Mesendoderm (in vitro differentiated cells): ENCODE data around the gene PARS2.

Source experiments
- DNase-seq: peaks from one replicate; pipeline ENCODE4 v3.0.0; 2013
- H2AK5ac ChIP-seq: 2 replicates; pipeline ENCODE4 v1.6.1; 2013; ENCODE audit warnings: low read length, inconsistent platforms
- H2BK120ac ChIP-seq: 2 replicates; pipeline ENCODE4 v1.6.1; 2013; ENCODE audit warnings: low read depth, mild to moderate bottlenecking, low read length, moderate library complexity, mixed read lengths
- H2BK15ac ChIP-seq: replicated peaks from 2 replicates; pipeline ENCODE4 v1.6.1; 2013; ENCODE audit warnings: low read depth, mild to moderate bottlenecking, moderate library complexity
- H2BK5ac ChIP-seq: 2 replicates; pipeline ENCODE4 v1.6.1; 2013; ENCODE audit warnings: low read length, inconsistent platforms
- H3K18ac ChIP-seq: 2 replicates; pipeline ENCODE4 v1.6.1; 2013; ENCODE audit warnings: mild to moderate bottlenecking, low read length, mixed read lengths
- H3K23ac ChIP-seq: one replicate; pipeline ENCODE4 v1.6.1; 2013; ENCODE audit warnings: low read length
- H3K27ac ChIP-seq: 2 replicates; pipeline ENCODE4 v1.5.1; 2013; ENCODE audit warnings: low read depth, mild to moderate bottlenecking, inconsistent platforms, low read length, moderate library complexity
- H3K27me3 ChIP-seq: 2 replicates; pipeline ENCODE4 v1.6.1; 2013; ENCODE audit warnings: low read length, control low read depth, mild to moderate bottlenecking, inconsistent platforms; ENCODE audit not compliant: insufficient read depth, poor library complexity
- H3K36me3 ChIP-seq: 2 replicates; pipeline ENCODE4 v1.6.1; 2013; ENCODE audit warnings: low read length, inconsistent platforms; ENCODE audit not compliant: control insufficient read depth, insufficient read depth
- H3K4ac ChIP-seq: one replicate; pipeline ENCODE4 v1.6.1; 2013; ENCODE audit warnings: low read depth, mild to moderate bottlenecking, low read length, moderate library complexity
- H3K4me1 ChIP-seq: 2 replicates; pipeline ENCODE4 v1.6.1; 2013; ENCODE audit warnings: low read depth, low read length, inconsistent platforms; ENCODE audit not compliant: control insufficient read depth
- H3K4me2 ChIP-seq: 2 replicates; pipeline ENCODE4 v1.6.1; 2013; ENCODE audit warnings: low read length
- H3K4me3 ChIP-seq: 2 replicates; pipeline ENCODE4 v1.5.1; 2013; ENCODE audit warnings: mild to moderate bottlenecking, low read length
- H3K56ac ChIP-seq: one replicate; pipeline ENCODE4 v1.6.1; 2013; ENCODE audit warnings: low read length
- H3K79me1 ChIP-seq: 2 replicates; pipeline ENCODE4 v1.6.1; 2013; ENCODE audit warnings: low read length, inconsistent platforms
- H3K79me2 ChIP-seq: 2 replicates; pipeline ENCODE4 v1.6.1; 2013; ENCODE audit warnings: mild to moderate bottlenecking, low read length; ENCODE audit not compliant: control insufficient read depth, insufficient read depth
- H3K9ac ChIP-seq: 2 replicates; pipeline ENCODE4 v1.6.1; 2013; ENCODE audit warnings: low read length, inconsistent platforms
- H4K5ac ChIP-seq: one replicate; pipeline ENCODE4 v1.6.1; 2013; ENCODE audit warnings: low read length
- H4K8ac ChIP-seq: one replicate; pipeline ENCODE4 v1.6.1; 2013; ENCODE audit warnings: low read depth, mild to moderate bottlenecking, control low read depth, low read length, moderate library complexity
- WGBS: extraction: QIAGEN DNeasy Blood & Tissue Kit; methylation state at CpG from one replicate; pipeline ENCODE4 v1.1.7; 2013; ENCODE audit warnings: low lambda C conversion rate, missing lambda C conversion rate; ENCODE audit not compliant: insufficient coverage; ENCODE audit errors: extremely low coverage; 5-methylcytosine and 5-hydroxymethylcytosine counted together

Gene PARS2

DNA sequence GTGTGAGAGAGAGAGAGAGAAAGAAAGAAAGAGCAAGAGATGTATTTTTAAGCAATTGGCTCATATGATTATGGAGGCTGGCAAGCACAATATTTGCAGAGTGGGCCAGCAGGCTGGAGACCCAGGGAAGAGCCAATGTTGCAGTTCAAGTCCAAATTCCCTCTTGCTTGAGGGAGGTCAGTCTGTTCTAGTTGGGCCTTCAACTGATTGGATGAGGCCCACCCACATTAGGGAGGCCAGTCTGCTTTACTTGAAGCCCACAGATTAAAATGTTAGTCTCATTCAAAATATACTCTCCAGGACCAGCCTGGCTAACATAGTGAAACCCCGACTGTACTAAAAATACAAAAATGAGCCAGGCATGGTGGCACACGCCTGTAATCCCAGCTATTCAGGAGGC, 8.6 kb upstream of the PARS2 start:
- no peak overlapping the region for H3K23ac ChIP-seq
- H3K27ac ChIP-seq = no peak overlapping the region
- H2AK5ac ChIP-seq = no peak overlapping the region
- no peak overlapping the region for H3K56ac ChIP-seq
- no peaks in the 10 kb centered on the region for H3K79me1 ChIP-seq
- no peak overlapping the region for H2BK5ac ChIP-seq
- no peak overlapping the region for H3K18ac ChIP-seq
- H3K79me2 ChIP-seq = no peaks in the 10 kb centered on the region
- H3K9ac ChIP-seq = no peak overlapping the region
- no peaks in the 10 kb centered on the region for H3K4me1 ChIP-seq
- no peak overlapping the region for H3K4ac ChIP-seq
- H3K4me3 ChIP-seq = no peak overlapping the region
- no peak overlapping the region for H2BK15ac ChIP-seq
- no peak overlapping the region for H2BK120ac ChIP-seq
- no peak overlapping the region for H4K8ac ChIP-seq
- DNase-seq = no peak
- H3K4me2 ChIP-seq = no peak overlapping the region
- no peaks in the 10 kb centered on the region for H3K27me3 ChIP-seq
- no peaks in the 10 kb centered on the region for H3K36me3 ChIP-seq
- no CpG with 5 or more reads among the region's 2 CpGs for WGBS
- no peak overlapping the region for H4K5ac ChIP-seq

DNA sequence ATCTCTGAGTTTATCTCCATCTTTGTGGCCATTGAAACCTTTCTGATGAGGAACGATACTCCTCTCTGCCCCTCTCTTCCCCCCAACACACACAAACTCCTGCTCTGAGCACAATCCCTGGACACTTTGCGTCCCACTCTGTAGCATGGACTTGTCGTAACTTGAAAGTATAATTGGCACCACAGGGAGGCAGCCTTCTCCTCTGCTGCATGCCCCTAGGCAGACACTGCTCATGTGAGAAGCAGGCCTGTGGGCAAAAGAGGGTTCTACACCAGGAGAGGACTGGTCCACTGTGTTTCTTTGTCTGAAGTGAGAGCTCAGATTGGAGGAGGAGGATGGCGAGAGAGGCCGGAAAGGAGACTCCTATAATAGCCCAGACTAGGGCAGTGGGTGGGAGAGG, 3.8 kb upstream of the PARS2 start:
- Histone ChIP-seq H3K4ac (no peak overlapping the region), H3K9ac (no peak overlapping the region), H3K4me2 (no peak overlapping the region), H3K79me2 (no peaks in the 10 kb centered on the region), H4K5ac (no peak overlapping the region), H3K79me1 (no peaks in the 10 kb centered on the region), H3K4me3 (no peak overlapping the region), H3K56ac (no peak overlapping the region), H2BK5ac (no peak overlapping the region), H3K36me3 (no peaks in the 10 kb centered on the region), H3K27me3 (no peaks in the 10 kb centered on the region), H3K27ac (no peak overlapping the region), H4K8ac (no peak overlapping the region), H2BK15ac (no peak overlapping the region), H2AK5ac (no peak overlapping the region), H2BK120ac (no peak overlapping the region), H3K23ac (no peak overlapping the region), H3K4me1 (peaks cover 9% of the 10 kb centered on the region), H3K18ac (no peak overlapping the region)
- peak; percentile 41 for DNase-seq
- no CpG with 5 or more reads among the region's 5 CpGs for WGBS

DNA sequence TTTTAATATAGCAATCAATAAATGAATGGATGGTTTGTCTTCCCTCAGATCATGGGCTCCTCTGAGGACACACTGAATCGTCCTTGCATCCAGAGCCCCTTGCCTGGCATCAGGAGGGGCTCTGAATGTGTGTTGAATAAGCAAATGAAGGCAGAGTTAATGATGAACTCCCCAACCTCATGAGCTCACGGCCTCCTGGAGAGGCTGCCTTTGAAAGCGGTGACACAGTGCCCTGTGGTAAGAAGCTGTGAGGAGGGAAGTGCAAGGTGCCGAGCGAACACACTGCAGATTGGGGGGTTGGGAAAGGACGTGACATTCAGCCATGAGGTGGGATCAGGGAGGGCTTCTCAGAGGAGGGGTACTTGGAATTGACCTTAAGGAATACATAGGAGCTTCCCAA, 3.2 kb upstream of the PARS2 start:
- no peak overlapping the region for H3K27ac ChIP-seq

DNA sequence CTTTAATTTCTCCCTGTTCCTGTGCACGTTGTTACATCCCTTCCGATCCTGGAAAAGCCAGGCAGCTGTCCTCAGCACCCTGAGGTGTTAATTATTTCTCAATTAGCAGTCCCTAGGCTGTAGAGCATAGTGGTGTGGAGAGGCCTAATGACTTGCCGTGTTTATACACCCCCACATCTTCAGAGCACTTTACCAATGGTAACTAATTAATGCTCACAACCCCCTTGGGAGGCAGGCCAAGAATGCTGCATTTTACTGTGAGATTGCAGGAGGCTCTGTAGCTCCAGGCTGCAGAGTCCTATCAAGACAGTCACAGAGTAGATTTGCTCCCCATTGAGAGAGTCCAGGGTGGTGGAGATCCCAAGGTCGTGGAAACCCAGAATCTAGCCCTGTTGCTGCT, 2.4 kb upstream of the PARS2 start:
- no CpG with 5 or more reads among the region's 4 CpGs for WGBS
- Histone ChIP-seq H3K4me3 (no peak overlapping the region), H3K23ac (no peak overlapping the region), H3K36me3 (no peaks in the 10 kb centered on the region), H3K4me1 (peaks cover 9% of the 10 kb centered on the region), H4K5ac (no peak overlapping the region), H3K4ac (no peak overlapping the region), H3K18ac (no peak overlapping the region), H3K9ac (no peak overlapping the region), H2BK5ac (no peak overlapping the region), H3K4me2 (no peak overlapping the region), H3K27me3 (no peaks in the 10 kb centered on the region), H2BK120ac (no peak overlapping the region), H3K79me2 (no peaks in the 10 kb centered on the region), H2BK15ac (no peak overlapping the region), H3K79me1 (no peaks in the 10 kb centered on the region), H3K27ac (no peak overlapping the region), H3K56ac (peak overlapping the region; percentile 17), H4K8ac (no peak overlapping the region), H2AK5ac (no peak overlapping the region)
- DNase-seq = peak; percentile 49

More for the DNA sequence above, 3.2 kb upstream of the PARS2 start:
- H3K79me2 ChIP-seq = no peaks in the 10 kb centered on the region
- DNase-seq = no peak
- H3K79me1 ChIP-seq = no peaks in the 10 kb centered on the region
- H3K56ac ChIP-seq = no peak overlapping the region
- H2BK5ac ChIP-seq = no peak overlapping the region
- WGBS = no CpG with 5 or more reads among the region's 6 CpGs
- no peak overlapping the region for H2BK120ac ChIP-seq
- H3K36me3 ChIP-seq = no peaks in the 10 kb centered on the region
- no peak overlapping the region for H4K5ac ChIP-seq
- no peak overlapping the region for H3K4me3 ChIP-seq
- H3K4ac ChIP-seq = no peak overlapping the region
- no peak overlapping the region for H3K23ac ChIP-seq
- no peak overlapping the region for H3K9ac ChIP-seq
- peaks cover 9% of the 10 kb centered on the region for H3K4me1 ChIP-seq
- no peak overlapping the region for H3K4me2 ChIP-seq
- no peak overlapping the region for H4K8ac ChIP-seq
- no peak overlapping the region for H2BK15ac ChIP-seq
- no peaks in the 10 kb centered on the region for H3K27me3 ChIP-seq
- no peak overlapping the region for H3K18ac ChIP-seq
- H2AK5ac ChIP-seq = no peak overlapping the region

DNA sequence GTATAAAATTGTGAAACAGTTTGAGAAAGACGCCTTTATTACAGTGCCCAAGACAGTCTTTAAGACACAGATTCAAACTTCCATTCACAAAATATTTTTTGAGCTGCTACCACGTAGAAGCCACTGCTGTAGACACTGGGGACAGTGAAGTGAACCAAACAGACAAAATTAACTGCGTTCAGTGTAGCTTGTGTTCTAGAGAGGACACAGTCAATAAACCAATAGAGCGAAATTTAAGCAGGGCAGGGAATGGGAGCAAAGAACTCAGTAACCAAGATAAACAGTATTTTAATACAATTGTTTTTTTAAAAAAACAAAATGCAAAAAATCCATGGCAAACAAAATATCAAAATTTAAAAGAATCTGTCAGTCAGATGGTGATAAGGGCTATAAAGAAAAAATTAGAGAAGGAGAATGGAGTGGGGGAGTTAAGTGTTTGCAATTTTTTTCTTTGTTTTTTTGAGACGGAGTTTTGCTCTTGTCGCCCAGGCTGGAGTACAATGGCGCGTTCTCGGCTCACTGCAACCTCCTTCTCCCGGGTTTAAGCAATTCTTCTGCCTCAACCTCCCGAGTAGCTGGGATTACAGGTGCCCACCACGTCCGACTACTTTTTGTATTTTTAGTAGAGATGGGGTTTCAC, 719 bp upstream of the PARS2 start:
- DNase-seq = no peak
- Histone ChIP-seq H3K27me3 (no peaks in the 10 kb centered on the region), H2BK120ac (no peak overlapping the region), H3K79me1 (no peaks in the 10 kb centered on the region), H3K27ac (no peak overlapping the region), H3K4ac (no peak overlapping the region), H3K4me3 (no peak overlapping the region), H3K4me1 (peaks cover 9% of the 10 kb centered on the region), H3K18ac (no peak overlapping the region), H3K9ac (peak overlapping the region; percentile 33), H2BK15ac (no peak overlapping the region), H3K4me2 (peak overlapping the region; percentile 35), H3K23ac (no peak overlapping the region), H2AK5ac (no peak overlapping the region), H4K8ac (no peak overlapping the region), H3K56ac (no peak overlapping the region), H2BK5ac (no peak overlapping the region), H3K79me2 (no peaks in the 10 kb centered on the region), H4K5ac (no peak overlapping the region), H3K36me3 (no peaks in the 10 kb centered on the region)
- WGBS = no CpG with 5 or more reads among the region's 13 CpGs

DNA sequence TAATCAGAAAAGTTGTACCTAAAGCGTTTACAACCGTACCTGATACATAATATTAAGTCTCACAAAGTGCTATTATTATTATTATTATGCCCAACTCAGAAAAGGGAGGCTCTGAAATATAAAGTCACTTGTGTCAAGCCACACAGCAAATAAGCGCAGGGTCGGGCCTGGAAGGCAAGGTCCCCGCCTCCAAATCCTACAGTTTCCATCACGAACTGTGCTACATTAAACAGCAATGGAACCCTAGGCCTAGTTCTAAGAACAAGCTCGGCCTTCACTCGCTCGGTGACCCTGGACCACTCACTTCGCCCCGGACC, 549 bp downstream of the PARS2 start:
- Histone ChIP-seq H3K4ac (no peak overlapping the region), H3K4me3 (peak overlapping the region; percentile 85), H4K8ac (no peak overlapping the region), H2AK5ac (no peak overlapping the region), H3K27me3 (no peaks in the 10 kb centered on the region), H3K79me2 (no peaks in the 10 kb centered on the region), H3K56ac (peak overlapping the region; percentile 96), H3K4me2 (peak overlapping the region; percentile 59), H2BK15ac (no peak overlapping the region), H3K36me3 (no peaks in the 10 kb centered on the region), H2BK5ac (no peak overlapping the region), H3K23ac (no peak overlapping the region), H3K79me1 (no peaks in the 10 kb centered on the region), H3K9ac (peak overlapping the region; percentile 85), H2BK120ac (no peak overlapping the region), H3K18ac (no peak overlapping the region), H3K27ac (no peak overlapping the region), H3K4me1 (peaks cover 9% of the 10 kb centered on the region), H4K5ac (no peak overlapping the region)
- WGBS = no CpG with 5 or more reads among the region's 11 CpGs
- DNase-seq = no peak
